Mesendoderm (in vitro differentiated cells): Measurements from ENCODE around the gene CEACAM18.
A peak's percentile ranks its signal among the peaks of the same experiment; 100 is the strongest.

Source experiments
- DNase-seq: peaks from one replicate; pipeline ENCODE4 v3.0.0; 2013
- H2AK5ac ChIP-seq: 2 replicates; pipeline ENCODE4 v1.6.1; 2013; ENCODE audit warnings: low read length, inconsistent platforms
- H2BK120ac ChIP-seq: 2 replicates; pipeline ENCODE4 v1.6.1; 2013; ENCODE audit warnings: low read depth, mild to moderate bottlenecking, low read length, moderate library complexity, mixed read lengths
- H2BK15ac ChIP-seq: replicated peaks from 2 replicates; pipeline ENCODE4 v1.6.1; 2013; ENCODE audit warnings: low read depth, mild to moderate bottlenecking, moderate library complexity
- H2BK5ac ChIP-seq: 2 replicates; pipeline ENCODE4 v1.6.1; 2013; ENCODE audit warnings: low read length, inconsistent platforms
- H3K18ac ChIP-seq: 2 replicates; pipeline ENCODE4 v1.6.1; 2013; ENCODE audit warnings: mild to moderate bottlenecking, low read length, mixed read lengths
- H3K23ac ChIP-seq: one replicate; pipeline ENCODE4 v1.6.1; 2013; ENCODE audit warnings: low read length
- H3K27ac ChIP-seq: 2 replicates; pipeline ENCODE4 v1.5.1; 2013; ENCODE audit warnings: low read depth, mild to moderate bottlenecking, inconsistent platforms, low read length, moderate library complexity
- H3K27me3 ChIP-seq: 2 replicates; pipeline ENCODE4 v1.6.1; 2013; ENCODE audit warnings: low read length, control low read depth, mild to moderate bottlenecking, inconsistent platforms; ENCODE audit not compliant: insufficient read depth, poor library complexity
- H3K36me3 ChIP-seq: 2 replicates; pipeline ENCODE4 v1.6.1; 2013; ENCODE audit warnings: low read length, inconsistent platforms; ENCODE audit not compliant: control insufficient read depth, insufficient read depth
- H3K4ac ChIP-seq: one replicate; pipeline ENCODE4 v1.6.1; 2013; ENCODE audit warnings: low read depth, mild to moderate bottlenecking, low read length, moderate library complexity
- H3K4me1 ChIP-seq: 2 replicates; pipeline ENCODE4 v1.6.1; 2013; ENCODE audit warnings: low read depth, low read length, inconsistent platforms; ENCODE audit not compliant: control insufficient read depth
- H3K4me2 ChIP-seq: 2 replicates; pipeline ENCODE4 v1.6.1; 2013; ENCODE audit warnings: low read length
- H3K4me3 ChIP-seq: 2 replicates; pipeline ENCODE4 v1.5.1; 2013; ENCODE audit warnings: mild to moderate bottlenecking, low read length
- H3K56ac ChIP-seq: one replicate; pipeline ENCODE4 v1.6.1; 2013; ENCODE audit warnings: low read length
- H3K79me1 ChIP-seq: 2 replicates; pipeline ENCODE4 v1.6.1; 2013; ENCODE audit warnings: low read length, inconsistent platforms
- H3K79me2 ChIP-seq: 2 replicates; pipeline ENCODE4 v1.6.1; 2013; ENCODE audit warnings: mild to moderate bottlenecking, low read length; ENCODE audit not compliant: control insufficient read depth, insufficient read depth
- H3K9ac ChIP-seq: 2 replicates; pipeline ENCODE4 v1.6.1; 2013; ENCODE audit warnings: low read length, inconsistent platforms
- H4K5ac ChIP-seq: one replicate; pipeline ENCODE4 v1.6.1; 2013; ENCODE audit warnings: low read length
- H4K8ac ChIP-seq: one replicate; pipeline ENCODE4 v1.6.1; 2013; ENCODE audit warnings: low read depth, mild to moderate bottlenecking, control low read depth, low read length, moderate library complexity
- WGBS: extraction: QIAGEN DNeasy Blood & Tissue Kit; methylation state at CpG from one replicate; pipeline ENCODE4 v1.1.7; 2013; ENCODE audit warnings: low lambda C conversion rate, missing lambda C conversion rate; ENCODE audit not compliant: insufficient coverage; ENCODE audit errors: extremely low coverage; 5-methylcytosine and 5-hydroxymethylcytosine counted together

The CEACAM18 gene

GRCh38 chr19:51507640-51508058 lies 29.3 kb downstream of the CEACAM18 start:
- Histone ChIP-seq H2BK15ac (no peak overlapping the region), H3K56ac (no peak overlapping the region), H3K23ac (no peak overlapping the region), H3K4me1 (no peaks in the 10 kb centered on the region), H3K36me3 (no peaks in the 10 kb centered on the region), H3K18ac (no peak overlapping the region), H3K27ac (no peak overlapping the region), H2AK5ac (no peak overlapping the region), H3K4ac (no peak overlapping the region), H3K4me3 (no peak overlapping the region), H4K8ac (no peak overlapping the region), H3K79me2 (no peaks in the 10 kb centered on the region), H3K79me1 (no peaks in the 10 kb centered on the region), H3K4me2 (no peak overlapping the region), H3K27me3 (no peaks in the 10 kb centered on the region), H4K5ac (no peak overlapping the region), H2BK5ac (no peak overlapping the region), H3K9ac (no peak overlapping the region), H2BK120ac (no peak overlapping the region)
- no peak for DNase-seq
- no CpG with 5 or more reads among the region's 6 CpGs for WGBS

DNA sequence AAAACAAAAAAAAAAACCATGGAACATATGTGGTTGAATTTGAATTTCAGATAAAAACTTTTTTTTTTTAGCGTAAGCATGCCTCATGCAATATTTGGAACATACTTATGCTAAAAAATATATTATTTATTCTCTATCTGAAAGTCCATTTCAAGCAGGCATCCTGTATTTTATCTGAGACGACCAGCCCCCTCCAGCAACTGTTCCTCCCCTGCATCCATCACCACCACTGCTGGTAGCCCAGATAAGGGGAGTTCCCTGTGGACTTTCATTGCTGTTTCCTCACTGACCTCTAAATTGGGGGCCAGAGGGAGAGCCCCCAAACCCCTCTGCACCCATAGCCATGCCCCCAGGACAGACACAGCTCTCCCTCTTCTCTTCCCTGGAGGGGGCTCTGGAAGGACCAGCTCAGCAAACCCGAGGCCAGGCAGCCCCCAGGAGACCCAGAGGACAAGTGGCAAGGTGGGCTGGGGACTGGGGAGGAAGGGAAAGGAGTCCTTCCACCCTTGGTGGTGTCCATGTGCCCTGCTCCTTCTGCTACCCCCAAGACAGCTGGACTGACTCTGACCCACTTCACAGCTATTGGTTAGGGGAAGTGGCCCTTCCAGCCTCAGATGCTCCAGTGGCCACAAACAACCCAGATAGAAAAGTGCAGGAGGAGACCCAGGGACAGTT lies 29.9 kb downstream of the CEACAM18 start:
- H3K4me1 ChIP-seq, result no peaks in the 10 kb centered on the region
- no peaks in the 10 kb centered on the region for H3K27me3 ChIP-seq
- DNase-seq, result no peak

DNA sequence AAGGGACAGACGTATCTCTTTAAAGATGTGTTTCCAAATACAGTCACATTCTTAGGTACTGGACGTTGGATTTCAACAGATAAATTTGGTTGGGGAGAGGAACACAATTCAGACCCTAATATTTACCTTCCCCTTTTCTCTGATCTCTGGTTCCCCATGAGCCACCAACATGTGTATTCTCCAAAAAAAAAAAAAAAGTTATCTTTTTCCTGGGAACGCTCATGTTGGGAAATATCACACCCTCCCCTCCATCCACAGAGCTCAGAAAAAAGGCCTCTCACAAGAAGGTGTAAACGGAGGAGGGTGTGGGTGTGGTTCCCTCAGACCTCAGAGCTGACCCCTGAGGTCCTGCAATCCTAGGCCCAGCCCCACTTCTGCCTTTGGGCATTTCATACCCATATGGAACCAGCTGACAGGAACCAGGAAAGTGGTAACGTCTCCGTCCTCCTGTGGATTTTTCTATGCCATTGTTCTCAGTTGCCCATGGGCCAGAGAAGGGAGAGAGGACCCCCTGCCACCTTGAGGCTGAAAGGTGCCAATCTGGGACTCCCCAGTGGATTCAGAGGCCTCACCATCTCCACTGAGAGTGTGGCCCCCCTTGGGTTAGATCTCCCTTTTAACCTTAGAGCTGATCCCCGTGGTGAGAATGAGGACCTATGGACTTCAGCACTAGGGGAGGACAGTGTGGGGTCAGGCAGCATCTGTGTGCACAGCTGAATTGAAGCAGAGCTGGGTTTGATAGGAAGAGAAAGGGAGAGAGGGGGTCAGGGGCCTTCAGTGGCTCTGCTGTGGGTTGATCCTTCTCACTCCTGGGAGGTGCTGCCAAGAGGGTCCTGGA lies 31.7 kb downstream of the CEACAM18 start:
- H3K79me1 ChIP-seq, result no peaks in the 10 kb centered on the region
- no peaks in the 10 kb centered on the region for H3K4me1 ChIP-seq
- H2BK120ac ChIP-seq, result no peak overlapping the region
- H3K27ac ChIP-seq, result no peak overlapping the region
- H3K56ac ChIP-seq, result no peak overlapping the region
- H3K18ac ChIP-seq, result no peak overlapping the region
- H3K4me3 ChIP-seq, result no peak overlapping the region
- H3K4me2 ChIP-seq, result no peak overlapping the region
- no peaks in the 10 kb centered on the region for H3K27me3 ChIP-seq
- H3K9ac ChIP-seq, result no peak overlapping the region
- H3K36me3 ChIP-seq, result no peaks in the 10 kb centered on the region
- H4K8ac ChIP-seq, result no peak overlapping the region
- no peak overlapping the region for H4K5ac ChIP-seq
- no peak for DNase-seq
- no peak overlapping the region for H3K23ac ChIP-seq
- H3K4ac ChIP-seq, result no peak overlapping the region
- H2BK15ac ChIP-seq, result no peak overlapping the region
- no peaks in the 10 kb centered on the region for H3K79me2 ChIP-seq
- no CpG with 5 or more reads among the region's 7 CpGs for WGBS
- no peak overlapping the region for H2AK5ac ChIP-seq
- H2BK5ac ChIP-seq, result no peak overlapping the region

More for the DNA sequence above, 29.9 kb downstream of the CEACAM18 start:
- Histone ChIP-seq H3K79me2 (no peaks in the 10 kb centered on the region), H2BK5ac (no peak overlapping the region), H3K18ac (no peak overlapping the region), H2BK120ac (no peak overlapping the region), H3K4me3 (no peak overlapping the region), H3K27ac (no peak overlapping the region), H4K5ac (no peak overlapping the region), H3K79me1 (no peaks in the 10 kb centered on the region), H4K8ac (no peak overlapping the region), H3K9ac (no peak overlapping the region), H3K23ac (no peak overlapping the region), H3K4ac (no peak overlapping the region), H3K36me3 (no peaks in the 10 kb centered on the region), H2BK15ac (no peak overlapping the region), H3K4me2 (no peak overlapping the region), H2AK5ac (no peak overlapping the region), H3K56ac (no peak overlapping the region)
- no CpG with 5 or more reads among the region's 3 CpGs for WGBS

DNA sequence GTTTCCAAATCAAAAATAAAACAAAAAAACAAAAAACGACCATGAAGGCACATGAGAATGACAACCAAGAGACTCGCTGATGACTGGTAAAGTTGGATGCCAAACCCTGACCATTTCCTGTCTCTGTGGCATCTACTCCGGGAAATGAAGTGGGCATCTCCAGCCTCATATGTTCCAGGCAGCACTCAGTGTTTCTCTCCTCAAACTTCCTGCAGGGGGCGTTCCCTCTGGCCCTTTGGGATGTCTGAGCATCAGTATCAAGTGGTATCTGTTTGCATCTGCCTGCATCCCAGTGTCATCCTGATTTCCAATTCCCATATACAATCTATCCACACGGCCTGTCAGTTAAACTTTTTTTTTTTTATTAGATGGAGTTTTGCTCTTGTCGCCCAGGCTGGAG lies 33.0 kb downstream of the CEACAM18 start:
- Histone ChIP-seq H3K18ac (no peak overlapping the region), H3K27ac (no peak overlapping the region), H3K9ac (no peak overlapping the region), H3K4me3 (no peak overlapping the region), H4K5ac (no peak overlapping the region), H3K4ac (no peak overlapping the region), H3K79me1 (no peaks in the 10 kb centered on the region), H3K27me3 (no peaks in the 10 kb centered on the region), H3K4me2 (no peak overlapping the region), H3K56ac (no peak overlapping the region), H3K36me3 (no peaks in the 10 kb centered on the region), H3K79me2 (no peaks in the 10 kb centered on the region), H2AK5ac (no peak overlapping the region), H2BK15ac (no peak overlapping the region), H3K23ac (no peak overlapping the region), H2BK5ac (no peak overlapping the region), H2BK120ac (no peak overlapping the region), H3K4me1 (no peaks in the 10 kb centered on the region), H4K8ac (no peak overlapping the region)
- WGBS, result no CpG with 5 or more reads among the region's 6 CpGs
- DNase-seq, result peak; percentile 4

DNA sequence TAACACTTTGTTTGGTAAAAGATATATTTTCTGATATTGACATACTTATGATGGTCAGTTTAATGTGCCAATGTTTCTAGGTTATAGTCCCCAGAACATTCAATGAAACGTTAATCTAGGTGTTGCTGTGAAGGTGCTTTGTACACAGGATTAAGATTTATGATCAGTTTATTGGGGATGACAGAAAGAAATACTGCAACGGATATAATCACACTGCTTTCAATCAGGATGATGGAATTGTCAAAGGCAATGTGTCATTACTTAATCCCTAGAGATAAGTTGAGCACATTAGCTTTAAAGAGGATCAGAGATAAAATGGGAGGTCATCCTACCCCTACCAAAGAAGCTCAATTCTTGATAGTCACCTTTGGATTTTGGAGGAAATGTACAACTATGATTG lies 35.6 kb downstream of the CEACAM18 start:
- Histone ChIP-seq H3K18ac (no peak overlapping the region), H2BK120ac (no peak overlapping the region), H2BK15ac (no peak overlapping the region), H3K4me2 (no peak overlapping the region), H3K79me2 (no peaks in the 10 kb centered on the region), H3K27ac (no peak overlapping the region), H3K36me3 (no peaks in the 10 kb centered on the region), H2AK5ac (no peak overlapping the region), H4K5ac (no peak overlapping the region), H3K4ac (no peak overlapping the region), H3K9ac (no peak overlapping the region), H3K56ac (no peak overlapping the region), H3K4me3 (no peak overlapping the region), H3K79me1 (no peaks in the 10 kb centered on the region), H3K4me1 (no peaks in the 10 kb centered on the region), H4K8ac (no peak overlapping the region), H3K27me3 (no peaks in the 10 kb centered on the region), H3K23ac (no peak overlapping the region), H2BK5ac (no peak overlapping the region)
- DNase-seq, result no peak
- no CpG with 5 or more reads among the region's 2 CpGs for WGBS
